SU-DHL-6 (cell line): Measurements from ENCODE around the gene TMEM151B.

Experiments used
- CTCF ChIP-seq: fragments of 200-600 bp; sonication (generic); IDR thresholded peaks from one replicate; pipeline ENCODE4 v1.5.1; 2017; ENCODE audit warnings: antibody characterized with exemption, mild to moderate bottlenecking, low read length, moderate library complexity; ENCODE audit not compliant: insufficient read depth, poor library complexity, severe bottlenecking
- EZH2phosphoT487 ChIP-seq: fragments of 200-600 bp; sonication (generic), shearing (Covaris generic); conservative IDR thresholded peaks from 2 replicates; pipeline ENCODE4 v1.6.1; 2018; ENCODE audit warnings: mild to moderate bottlenecking, antibody characterized with exemption, low read length, moderate library complexity, mixed read lengths

- TF ChIP-seq EZH2phosphoT487, result no peak
- no peak for TF ChIP-seq CTCF
These were observed 51.0 kb downstream of the TMEM151B start for GRCh38 chr6:44321210-44321609.
